DOHH2 (cell line): ENCODE data around the gene YWHAE.

Experiments used
- CTCF ChIP-seq: fragments of 200-600 bp; sonication (generic); IDR thresholded peaks from one replicate; pipeline ENCODE4 v1.5.1; 2014; ENCODE audit warnings: antibody characterized with exemption, mild to moderate bottlenecking, low read depth, low read length; ENCODE audit not compliant: poor library complexity, severe bottlenecking
- EZH2phosphoT487 ChIP-seq: fragments of 200-600 bp; sonication (generic); IDR thresholded peaks from 2 replicates; pipeline ENCODE4 v1.6.1; 2017; ENCODE audit warnings: borderline replicate concordance, mild to moderate bottlenecking, antibody characterized with exemption, low read length, moderate library complexity, mixed read lengths

GRCh38 chr17:1367351-1367745 is 32.7 kb downstream of the YWHAE start:
- TF ChIP-seq CTCF (no peak), EZH2phosphoT487 (no peak)
